Tibial nerve (tissue), 3 donors: ENCODE measurements around the gene CRACR2A.

Experiments
- POLR2A ChIP-seq, 2 donors: fragments of 450-650 bp; IDR thresholded peaks; one replicate each; pipeline ENCODE4 v1.6.1; 2017; ENCODE audit warnings: antibody characterized with exemption in 2 of 2, mild to moderate bottlenecking in 2 of 2, moderate library complexity in 2 of 2
- TF ChIP-seq, protein P1 (sequence below), 5 experiments: fragments of 200-600 bp in 3 of 5; fragments of 450-650 bp in 2 of 5; sonication (generic) in 3 of 5; IDR thresholded peaks; one replicate each; pipeline ENCODE4 v1.5.1; 2016 to 2019; ENCODE audit warnings: antibody characterized with exemption in 5 of 5, mild to moderate bottlenecking in 3 of 5, moderate library complexity in 2 of 5

- TF ChIP-seq, protein P1, sequence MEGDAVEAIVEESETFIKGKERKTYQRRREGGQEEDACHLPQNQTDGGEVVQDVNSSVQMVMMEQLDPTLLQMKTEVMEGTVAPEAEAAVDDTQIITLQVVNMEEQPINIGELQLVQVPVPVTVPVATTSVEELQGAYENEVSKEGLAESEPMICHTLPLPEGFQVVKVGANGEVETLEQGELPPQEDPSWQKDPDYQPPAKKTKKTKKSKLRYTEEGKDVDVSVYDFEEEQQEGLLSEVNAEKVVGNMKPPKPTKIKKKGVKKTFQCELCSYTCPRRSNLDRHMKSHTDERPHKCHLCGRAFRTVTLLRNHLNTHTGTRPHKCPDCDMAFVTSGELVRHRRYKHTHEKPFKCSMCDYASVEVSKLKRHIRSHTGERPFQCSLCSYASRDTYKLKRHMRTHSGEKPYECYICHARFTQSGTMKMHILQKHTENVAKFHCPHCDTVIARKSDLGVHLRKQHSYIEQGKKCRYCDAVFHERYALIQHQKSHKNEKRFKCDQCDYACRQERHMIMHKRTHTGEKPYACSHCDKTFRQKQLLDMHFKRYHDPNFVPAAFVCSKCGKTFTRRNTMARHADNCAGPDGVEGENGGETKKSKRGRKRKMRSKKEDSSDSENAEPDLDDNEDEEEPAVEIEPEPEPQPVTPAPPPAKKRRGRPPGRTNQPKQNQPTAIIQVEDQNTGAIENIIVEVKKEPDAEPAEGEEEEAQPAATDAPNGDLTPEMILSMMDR (IDR thresholded peaks at IDR 0.05) = no peak
- TF ChIP-seq POLR2A (IDR thresholded peaks at IDR 0.05) = no peak
Observed at GRCh38 chr12:3720772-3721171, 32.1 kb downstream of the CRACR2A start.
